ENCODE data around the gene ABLIM3. TPM values are rescaled to one million over a fixed set of nuclear protein-coding genes. Genes with fewer than 3 reads are reported as not detected.
A peak's percentile ranks its signal among the peaks of the same experiment; 100 is the strongest.

Gene ABLIM3
- total RNA-seq, 1 donor from 2014 or later: 50.8 TPM

GRCh38 chr5:149284501-149284900 lies 143.2 kb downstream of the ABLIM3 start:
- Histone ChIP-seq H3K4me1 (peaks cover 12% of the 10 kb centered on the region), H3K36me3 (no peaks in the 10 kb centered on the region), H3K9me3 (no peaks in the 10 kb centered on the region), H3K4me3 (no peak overlapping the region), H3K27ac (no peak overlapping the region), H3K27me3 (no peaks in the 10 kb centered on the region)
- DNase-seq (ENCODE audit: extremely low spot score in 2 of 2): no peak
- peak in 1 of 2 donors; percentile 18 for TF ChIP-seq POLR2AphosphoS5 (IDR thresholded peaks at IDR 0.05; ENCODE audit: insufficient read depth in 1 of 2, low read depth in 1 of 2)
- no peak for TF ChIP-seq POLR2A (IDR thresholded peaks at IDR 0.05)
- intact Hi-C loops (cut with DNase I): no loop called here

GRCh38 chr5:149285153-149285552 lies 143.9 kb downstream of the ABLIM3 start:
- H3K9me3 ChIP-seq: no peaks in the 10 kb centered on the region
- no peak for DNase-seq (ENCODE audit: extremely low spot score in 2 of 2)
- H3K27me3 ChIP-seq: no peaks in the 10 kb centered on the region
- H3K36me3 ChIP-seq: no peaks in the 10 kb centered on the region
- TF ChIP-seq POLR2AphosphoS5 (IDR thresholded peaks at IDR 0.05; ENCODE audit: insufficient read depth in 1 of 2, low read depth in 1 of 2) (no peak), POLR2A (IDR thresholded peaks at IDR 0.05) (no peak), CTCF (IDR thresholded peaks at IDR 0.05) (no peak)
- H3K27ac ChIP-seq: no peak overlapping the region
- H3K4me1 ChIP-seq: peaks cover 12% of the 10 kb centered on the region
- intact Hi-C loops (cut with DNase I): no loop called here
- H3K4me3 ChIP-seq: no peak overlapping the region

GRCh38 chr5:149288436-149288835 lies 147.1 kb downstream of the ABLIM3 start:
- no peak for DNase-seq (ENCODE audit: extremely low spot score in 2 of 2)
- intact Hi-C loops (cut with DNase I): no loop called here
- no peak overlapping the region for H3K4me3 ChIP-seq
- H3K36me3 ChIP-seq: no peaks in the 10 kb centered on the region
- H3K9me3 ChIP-seq: no peaks in the 10 kb centered on the region
- H3K4me1 ChIP-seq: peaks cover 12% of the 10 kb centered on the region
- H3K27me3 ChIP-seq: no peaks in the 10 kb centered on the region
- no peak overlapping the region for H3K27ac ChIP-seq
- no peak for TF ChIP-seq CTCF (IDR thresholded peaks at IDR 0.05)
- no peak for TF ChIP-seq POLR2AphosphoS5 (IDR thresholded peaks at IDR 0.05; ENCODE audit: insufficient read depth in 1 of 2, low read depth in 1 of 2)
- no peak for TF ChIP-seq POLR2A (IDR thresholded peaks at IDR 0.05)

- Histone ChIP-seq H3K36me3 (no peaks in the 10 kb centered on the region), H3K27me3 (no peaks in the 10 kb centered on the region), H3K4me1 (peaks cover 7% of the 10 kb centered on the region), H3K4me3 (no peak overlapping the region), H3K9me3 (no peaks in the 10 kb centered on the region), H3K27ac (peak overlapping the region; percentile 20)
- intact Hi-C loops (cut with DNase I): no loop called here
- no peak for DNase-seq (ENCODE audit: extremely low spot score in 2 of 2)
- TF ChIP-seq POLR2A (IDR thresholded peaks at IDR 0.05): no peak
- TF ChIP-seq CTCF (IDR thresholded peaks at IDR 0.05): no peak
- TF ChIP-seq POLR2AphosphoS5 (IDR thresholded peaks at IDR 0.05; ENCODE audit: insufficient read depth in 1 of 2, low read depth in 1 of 2): peak in 1 of 2 donors; percentile 24
Observed at GRCh38 chr5:149289301-149289700, 148.0 kb downstream of the ABLIM3 start.

- H3K4me3 ChIP-seq: no peak overlapping the region
- H3K36me3 ChIP-seq: no peaks in the 10 kb centered on the region
- no peaks in the 10 kb centered on the region for H3K27me3 ChIP-seq
- TF ChIP-seq CTCF (IDR thresholded peaks at IDR 0.05) (no peak), POLR2A (IDR thresholded peaks at IDR 0.05) (no peak), POLR2AphosphoS5 (IDR thresholded peaks at IDR 0.05; ENCODE audit: insufficient read depth in 1 of 2, low read depth in 1 of 2) (no peak)
- H3K27ac ChIP-seq: no peak overlapping the region
- intact Hi-C loops (cut with DNase I): no loop called here
- DNase-seq (ENCODE audit: extremely low spot score in 2 of 2): no peak
- no peaks in the 10 kb centered on the region for H3K9me3 ChIP-seq
- H3K4me1 ChIP-seq: peaks cover 3% of the 10 kb centered on the region
Observed at GRCh38 chr5:149294872-149295829, 153.9 kb downstream of the ABLIM3 start.
